Measurements from ENCODE around the gene CT45A1. TPM values are rescaled to one million over a fixed set of nuclear protein-coding genes. Genes with fewer than 3 reads are reported as not detected.
"Not testable (repeated sequence)": the region's sequence is repeated elsewhere in the genome, so short reads cannot be mapped to it uniquely, and the experiment has no call there.

Gene CT45A1
- total RNA-seq, 1 donor from 2014 or later = not detected

- ChIA-PET CTCF (interaction anchor here (0.7 kb wide), 1 partner anchor 1207 kb away, joined by 3 read pairs; no protein-coding TSS in a partner anchor), POLR2A (no interaction called here)
- Mint-ChIP-seq H3K27me3 (no peaks in the 10 kb centered on the region), H3K36me3 (ENCODE audit: low read depth) (no peaks in the 10 kb centered on the region), H3K4me1 (no peaks in the 10 kb centered on the region), H3K27ac (no peak overlapping the region), H3K4me3 (no peak overlapping the region), H3K9me3 (no peaks in the 10 kb centered on the region)
- DNase-seq (no peak), ATAC-seq (ENCODE audit: low read depth) (no peak)
- TF ChIP-seq CTCF (IDR thresholded peaks at IDR 0.05) = no peak
- intact Hi-C loops (cut with micrococcal nuclease) = no loop called here
These were observed 5.6 kb upstream of the CT45A1 start for GRCh38 chrX:135707880-135708279.

- ChIA-PET CTCF (no interaction called here), POLR2A (no interaction called here)
- no peak for TF ChIP-seq CTCF (IDR thresholded peaks at IDR 0.05)
- Mint-ChIP-seq H3K27ac (no peak overlapping the region), H3K36me3 (ENCODE audit: low read depth) (no peaks in the 10 kb centered on the region), H3K4me3 (no peak overlapping the region), H3K4me1 (no peaks in the 10 kb centered on the region), H3K9me3 (no peaks in the 10 kb centered on the region), H3K27me3 (no peaks in the 10 kb centered on the region)
- DNase-seq (no peak), ATAC-seq (ENCODE audit: low read depth) (no peak)
- intact Hi-C loops (cut with micrococcal nuclease) = no loop called here
These were observed 356 bp downstream of the CT45A1 start for GRCh38 chrX:135713795-135714194.

GRCh38 chrX:135734666-135735065 is 21.2 kb downstream of the CT45A1 start:
- H3K9me3 Mint-ChIP-seq; POLR2A ChIA-PET; ATAC-seq (ENCODE audit: low read depth); H3K27ac Mint-ChIP-seq; H3K36me3 Mint-ChIP-seq (ENCODE audit: low read depth); intact Hi-C loops (cut with micrococcal nuclease); H3K4me3 Mint-ChIP-seq; H3K27me3 Mint-ChIP-seq; H3K4me1 Mint-ChIP-seq; DNase-seq; CTCF ChIA-PET: not testable (repeated sequence)

- Mint-ChIP-seq H3K27ac (no peak overlapping the region), H3K27me3 (no peaks in the 10 kb centered on the region), H3K4me3 (no peak overlapping the region), H3K36me3 (ENCODE audit: low read depth) (no peaks in the 10 kb centered on the region), H3K4me1 (peaks cover 5% of the 10 kb centered on the region), H3K9me3 (no peaks in the 10 kb centered on the region)
- DNase-seq = no peak
- ChIA-PET POLR2A (no interaction called here), CTCF (no interaction called here)
- TF ChIP-seq CTCF (IDR thresholded peaks at IDR 0.05) = no peak
- no peak for ATAC-seq (ENCODE audit: low read depth)
- intact Hi-C loops (cut with micrococcal nuclease) = no loop called here
These were observed 24.1 kb downstream of the CT45A1 start for GRCh38 chrX:135737366-135738071.

GRCh38 chrX:135740681-135741149 is 27.3 kb downstream of the CT45A1 start:
- H3K4me3 Mint-ChIP-seq = no peak overlapping the region
- no peak overlapping the region for H3K27ac Mint-ChIP-seq
- DNase-seq (no peak), ATAC-seq (ENCODE audit: low read depth) (no peak)
- H3K36me3 Mint-ChIP-seq (ENCODE audit: low read depth) = no peaks in the 10 kb centered on the region
- H3K4me1 Mint-ChIP-seq = peaks cover 5% of the 10 kb centered on the region
- H3K9me3 Mint-ChIP-seq = no peaks in the 10 kb centered on the region
- intact Hi-C loops (cut with micrococcal nuclease) = no loop called here
- CTCF ChIA-PET = no interaction called here
- POLR2A ChIA-PET = no interaction called here
- no peak for TF ChIP-seq CTCF (IDR thresholded peaks at IDR 0.05)
- H3K27me3 Mint-ChIP-seq = no peaks in the 10 kb centered on the region
